Gastroesophageal sphincter (tissue), 4 donors: ENCODE data around the gene FIGNL1. TPM values are rescaled to one million over a fixed set of nuclear protein-coding genes. Genes with fewer than 3 reads are reported as not detected.

Experiments used
- ATAC-seq: fragments of 150-250 bp; one replicate; pipeline ENCODE4 v1.9.1; 2016; ENCODE audit warnings: mild to moderate bottlenecking, moderate library complexity
- H3K27ac ChIP-seq, 4 donors: fragments of 200-600 bp; sonication (generic) in 3 of 4; 1 replicate in 3 of 4; 2 replicates in 1 of 4; pipeline ENCODE4 v1.5.1; 2016 to 2019
- H3K27me3 ChIP-seq: fragments of 200-600 bp; sonication (generic); one replicate; pipeline ENCODE4 v1.5.1; 2019
- H3K36me3 ChIP-seq, 2 donors: fragments of 200-600 bp; sonication (generic); one replicate each; pipeline ENCODE4 v1.5.1; 2019; ENCODE audit warnings: control low read depth in 1 of 2
- H3K4me1 ChIP-seq, 3 donors: fragments of 200-600 bp; sonication (generic); 1 replicate in 2 of 3; 2 replicates in 1 of 3; pipeline ENCODE4 v1.5.1; 2016 to 2019; ENCODE audit warnings: control low read depth in 2 of 3
- H3K4me3 ChIP-seq, 2 donors: fragments of 200-600 bp; sonication (generic); one replicate each; pipeline ENCODE4 v1.5.1; 2019; ENCODE audit warnings: mild to moderate bottlenecking in 1 of 2, moderate library complexity in 1 of 2
- H3K9me3 ChIP-seq, 3 donors: fragments of 200-600 bp; sonication (generic); one replicate each; pipeline ENCODE4 v1.5.1; 2017 to 2019; ENCODE audit warnings: control low read depth in 2 of 3
- CTCF ChIP-seq, 4 experiments: fragments of 200-600 bp in 2 of 4; fragments of 450-650 bp in 2 of 4; sonication (generic) in 1 of 4; IDR thresholded peaks; one replicate each; pipeline ENCODE4 v1.5.1; 2017 to 2019; ENCODE audit warnings: antibody characterized with exemption in 4 of 4, mild to moderate bottlenecking in 2 of 4, moderate library complexity in 2 of 4
- EP300 ChIP-seq: sonication (generic); formaldehyde crosslinking; IDR thresholded peaks from one replicate; pipeline ENCODE4 v1.6.1; 2017; ENCODE audit warnings: antibody characterized with exemption, mild to moderate bottlenecking
- POLR2A ChIP-seq, 2 donors: fragments of 450-650 bp; IDR thresholded peaks; one replicate each; pipeline ENCODE4 v1.6.1; 2017; ENCODE audit warnings: antibody characterized with exemption in 2 of 2, mild to moderate bottlenecking in 2 of 2, moderate library complexity in 1 of 2
- POLR2AphosphoS5 ChIP-seq: sonication (generic); formaldehyde crosslinking; IDR thresholded peaks from one replicate; pipeline ENCODE4 v1.6.1; 2017; ENCODE audit warnings: antibody characterized with exemption
- WGBS, 2 donors: methylation state at CpG; one replicate each; pipeline ENCODE4 v1.1.5; 2018; ENCODE audit warnings: low coverage in 1 of 2; 5-methylcytosine and 5-hydroxymethylcytosine counted together
- total RNA-seq, 4 donors: library from RNA; depleted of rRNA; stranded (reverse); fragments of >200 nt; gene quantifications; one replicate each; pipeline ENCODE4 v1.1.0, GENCODE V29; 2016

Gene FIGNL1
- total RNA-seq, 4 donors from 2014 or later: 5.0 to 8.5 (median 6.4) TPM

DNA sequence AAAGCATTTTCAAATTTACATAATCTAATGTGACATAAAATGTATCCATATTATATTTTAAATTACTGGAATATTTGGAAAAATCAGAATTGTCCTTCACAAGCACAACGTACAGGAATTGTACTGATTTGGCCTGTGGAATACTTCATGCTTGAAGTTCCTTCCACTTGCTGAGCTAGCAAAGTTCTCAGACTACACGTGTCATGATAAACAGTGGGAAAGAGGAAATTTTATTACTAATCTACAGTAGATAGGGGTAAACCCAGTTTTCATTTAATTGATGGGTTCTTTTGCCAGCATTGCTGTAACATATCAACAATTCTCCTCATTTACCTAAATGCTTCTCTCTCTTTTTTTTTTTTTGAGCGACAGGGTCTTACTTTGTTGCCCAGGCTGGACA, 45.6 kb upstream of the FIGNL1 start:
- WGBS, 2 donors: 58 to 77% methylated on average over 3 of the region's 3 CpGs
- Histone ChIP-seq H3K36me3 (no peaks in the 10 kb centered on the region), H3K9me3 (no peaks in the 10 kb centered on the region), H3K27me3 (peaks cover 17% of the 10 kb centered on the region), H3K4me1 (peaks cover 0 to 15% (median 0%) of the 10 kb centered on the region in 3 donors), H3K4me3 (no peak overlapping the region), H3K27ac (no peak overlapping the region)
- no peak for ATAC-seq
- TF ChIP-seq EP300: no peak
- no peak for TF ChIP-seq CTCF (IDR thresholded peaks at IDR 0.05)
- TF ChIP-seq POLR2A (IDR thresholded peaks at IDR 0.05): no peak
- no peak for TF ChIP-seq POLR2AphosphoS5

DNA sequence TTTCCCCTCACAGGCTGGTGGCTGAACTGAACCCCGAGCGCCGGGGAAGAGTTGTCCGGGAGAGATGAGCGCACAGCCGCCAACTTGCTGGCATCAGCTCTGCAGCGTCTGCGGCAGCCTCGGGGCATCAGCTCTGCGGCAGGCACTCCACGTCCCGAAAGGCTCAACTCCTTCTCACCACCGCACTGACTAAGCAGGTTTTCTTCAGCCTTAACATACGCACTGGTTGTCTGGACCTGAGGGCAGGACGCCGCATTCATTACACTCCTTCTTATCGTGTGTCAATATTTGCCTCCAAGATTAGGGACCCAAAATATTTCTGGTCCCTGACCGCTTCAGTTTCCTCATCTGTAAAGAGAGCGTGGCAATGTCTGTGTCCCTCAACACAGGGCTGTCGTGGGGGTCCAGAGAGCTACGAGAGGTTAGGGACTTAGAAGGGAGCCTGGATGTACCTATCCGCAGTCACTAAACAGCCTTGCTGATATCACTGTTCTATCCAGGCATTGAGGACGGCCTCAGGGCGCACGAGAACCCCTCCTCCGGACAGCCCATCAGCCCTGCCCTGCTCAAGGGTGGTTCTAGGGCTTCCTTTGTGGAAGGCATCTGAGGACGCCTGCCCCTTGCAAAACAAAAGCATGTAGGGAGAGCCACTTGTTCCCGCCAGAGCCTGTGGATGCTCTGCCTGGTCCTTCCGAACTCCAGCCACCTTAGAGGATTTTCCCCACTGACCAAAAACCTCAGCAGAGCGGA, 42.8 kb upstream of the FIGNL1 start:
- Histone ChIP-seq H3K27me3 (peaks cover 12% of the 10 kb centered on the region), H3K36me3 (no peaks in the 10 kb centered on the region), H3K27ac (no peak overlapping the region), H3K4me1 (peaks cover 0 to 15% (median 0%) of the 10 kb centered on the region in 3 donors), H3K4me3 (no peak overlapping the region), H3K9me3 (no peaks in the 10 kb centered on the region)
- WGBS, 2 donors: 80 to 90% methylated on average over 1 to 11 of the region's 30 CpGs
- no peak for ATAC-seq
- TF ChIP-seq POLR2A (IDR thresholded peaks at IDR 0.05) (no peak), CTCF (IDR thresholded peaks at IDR 0.05) (no peak), POLR2AphosphoS5 (no peak), EP300 (no peak)

DNA sequence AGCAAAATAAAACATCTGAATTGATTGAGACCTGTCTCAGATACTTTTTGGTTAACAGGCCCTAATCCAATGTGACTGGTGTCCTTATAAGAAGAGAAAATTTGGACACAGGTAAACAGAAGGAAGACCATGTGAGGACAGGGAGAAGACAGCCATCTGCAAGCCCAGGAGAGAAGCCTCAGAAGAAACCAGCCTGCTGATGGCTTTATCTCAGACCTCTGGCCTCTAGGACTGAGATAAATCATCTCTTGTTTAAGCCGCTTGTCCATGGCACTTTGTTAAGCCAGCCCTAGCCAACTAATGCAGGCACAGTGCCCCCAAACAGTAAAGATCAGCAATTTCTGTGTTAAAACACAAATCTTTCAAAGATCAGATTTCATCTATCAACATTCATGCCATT, 41.8 kb upstream of the FIGNL1 start:
- no peak for TF ChIP-seq POLR2A (IDR thresholded peaks at IDR 0.05)
- TF ChIP-seq CTCF (IDR thresholded peaks at IDR 0.05): no peak
- no peak for TF ChIP-seq EP300
- TF ChIP-seq POLR2AphosphoS5: no peak
- Histone ChIP-seq H3K27me3 (peaks cover 6% of the 10 kb centered on the region), H3K9me3 (no peaks in the 10 kb centered on the region), H3K4me3 (no peak overlapping the region), H3K36me3 (no peaks in the 10 kb centered on the region), H3K4me1 (peaks cover 0 to 8% (median 0%) of the 10 kb centered on the region in 3 donors), H3K27ac (no peak overlapping the region)
- no peak for ATAC-seq
- 55% methylated on average over 1 of the region's 1 CpG; no CpG with 5 or more reads in 1 of the 2 donors for WGBS, 2 donors

DNA sequence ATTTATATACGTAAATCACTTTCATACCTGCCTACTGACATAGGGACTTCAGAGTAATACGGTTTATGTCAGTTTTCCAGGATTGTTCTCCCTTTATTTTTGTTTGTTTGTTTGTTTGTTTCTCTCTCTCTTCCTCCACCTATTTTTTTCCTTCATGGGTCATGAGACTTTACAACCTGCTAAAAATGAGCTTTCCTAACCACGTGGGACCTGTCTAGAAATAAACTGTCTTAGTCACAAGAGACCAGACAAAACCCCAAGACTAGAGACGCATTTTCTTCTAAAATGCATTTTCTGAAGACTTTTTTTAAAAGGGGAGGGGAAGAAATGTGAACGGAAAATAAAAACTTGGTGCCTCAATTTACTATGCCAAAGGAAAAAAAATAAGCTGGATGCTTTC, 41.1 kb upstream of the FIGNL1 start:
- Histone ChIP-seq H3K9me3 (no peaks in the 10 kb centered on the region), H3K4me1 (peaks cover 0 to under 1% (median 0%) of the 10 kb centered on the region in 3 donors), H3K36me3 (no peaks in the 10 kb centered on the region), H3K4me3 (no peak overlapping the region), H3K27ac (no peak overlapping the region), H3K27me3 (peaks cover 5% of the 10 kb centered on the region)
- no peak for ATAC-seq
- WGBS, 2 donors: 54 to 63% methylated on average over 3 to 5 of the region's 5 CpGs
- no peak for TF ChIP-seq POLR2AphosphoS5
- TF ChIP-seq POLR2A (IDR thresholded peaks at IDR 0.05): no peak
- TF ChIP-seq EP300: no peak
- no peak for TF ChIP-seq CTCF (IDR thresholded peaks at IDR 0.05)

GRCh38 chr7:50488379-50488778, 38.2 kb upstream of the FIGNL1 start:
- Histone ChIP-seq H3K36me3 (no peaks in the 10 kb centered on the region), H3K9me3 (no peaks in the 10 kb centered on the region), H3K4me3 (no peak overlapping the region), H3K4me1 (no peaks in the 10 kb centered on the region), H3K27ac (no peak overlapping the region), H3K27me3 (peaks cover 5% of the 10 kb centered on the region)
- no peak for TF ChIP-seq POLR2AphosphoS5
- TF ChIP-seq CTCF (IDR thresholded peaks at IDR 0.05): no peak
- TF ChIP-seq POLR2A (IDR thresholded peaks at IDR 0.05): no peak
- no peak for TF ChIP-seq EP300
- ATAC-seq: no peak
